Body of pancreas (tissue), 4 donors: ENCODE measurements around the gene COA7.

ENCODE experiments used
- POLR2A ChIP-seq, 3 donors: fragments of 450-650 bp; IDR thresholded peaks; one replicate each; pipeline ENCODE4 v1.6.1; 2016; ENCODE audit warnings: antibody characterized with exemption in 3 of 3, mild to moderate bottlenecking in 2 of 3
- TF ChIP-seq, protein P1 (sequence below), 7 experiments: fragments of 450-650 bp in 4 of 7; fragments of 200-600 bp in 3 of 7; sonication (generic) in 3 of 7; IDR thresholded peaks; one replicate each; pipeline ENCODE4 v1.5.1; 2016 to 2019; ENCODE audit warnings: antibody characterized with exemption in 7 of 7

GRCh38 chr1:52651904-52652303 is 46.2 kb downstream of the COA7 start:
- TF ChIP-seq, protein P1, sequence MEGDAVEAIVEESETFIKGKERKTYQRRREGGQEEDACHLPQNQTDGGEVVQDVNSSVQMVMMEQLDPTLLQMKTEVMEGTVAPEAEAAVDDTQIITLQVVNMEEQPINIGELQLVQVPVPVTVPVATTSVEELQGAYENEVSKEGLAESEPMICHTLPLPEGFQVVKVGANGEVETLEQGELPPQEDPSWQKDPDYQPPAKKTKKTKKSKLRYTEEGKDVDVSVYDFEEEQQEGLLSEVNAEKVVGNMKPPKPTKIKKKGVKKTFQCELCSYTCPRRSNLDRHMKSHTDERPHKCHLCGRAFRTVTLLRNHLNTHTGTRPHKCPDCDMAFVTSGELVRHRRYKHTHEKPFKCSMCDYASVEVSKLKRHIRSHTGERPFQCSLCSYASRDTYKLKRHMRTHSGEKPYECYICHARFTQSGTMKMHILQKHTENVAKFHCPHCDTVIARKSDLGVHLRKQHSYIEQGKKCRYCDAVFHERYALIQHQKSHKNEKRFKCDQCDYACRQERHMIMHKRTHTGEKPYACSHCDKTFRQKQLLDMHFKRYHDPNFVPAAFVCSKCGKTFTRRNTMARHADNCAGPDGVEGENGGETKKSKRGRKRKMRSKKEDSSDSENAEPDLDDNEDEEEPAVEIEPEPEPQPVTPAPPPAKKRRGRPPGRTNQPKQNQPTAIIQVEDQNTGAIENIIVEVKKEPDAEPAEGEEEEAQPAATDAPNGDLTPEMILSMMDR (IDR thresholded peaks at IDR 0.05), result no peak
- TF ChIP-seq POLR2A (IDR thresholded peaks at IDR 0.05), result peak in 1 of 3 donors; percentile 13
